ENCODE data around the gene SLC4A7.

DNA sequence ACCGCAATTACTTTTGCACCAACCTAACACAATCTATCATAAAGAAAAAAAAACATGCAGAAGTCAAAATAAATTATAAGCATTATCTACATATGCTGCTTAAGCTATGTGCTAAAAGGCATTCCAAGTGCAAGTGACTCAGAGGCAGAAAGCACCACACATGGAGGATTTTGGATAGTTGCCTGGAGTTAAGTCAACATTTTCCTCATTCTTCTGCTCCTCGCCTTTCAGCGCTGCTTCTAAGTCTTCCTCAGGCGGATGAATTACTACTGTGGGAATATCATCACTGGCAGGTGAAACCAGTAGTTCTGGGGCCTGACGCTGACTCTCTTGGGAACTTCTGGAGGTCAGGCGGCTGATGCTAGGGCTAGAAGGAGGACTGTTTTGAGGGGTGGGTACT, 53.1 kb downstream of the SLC4A7 start:
- TF ChIP-seq ZNF561 (tag by site-specific recombination; IDR thresholded peaks at IDR 0.05; ENCODE audit: borderline replicate concordance): no peak
- no peak for TF ChIP-seq ZNF23 (tag by site-specific recombination; IDR thresholded peaks at IDR 0.05; ENCODE audit: borderline replicate concordance)
- no peak for TF ChIP-seq ZNF416 (tag by site-specific recombination; IDR thresholded peaks at IDR 0.05)
- TF ChIP-seq, protein P1, sequence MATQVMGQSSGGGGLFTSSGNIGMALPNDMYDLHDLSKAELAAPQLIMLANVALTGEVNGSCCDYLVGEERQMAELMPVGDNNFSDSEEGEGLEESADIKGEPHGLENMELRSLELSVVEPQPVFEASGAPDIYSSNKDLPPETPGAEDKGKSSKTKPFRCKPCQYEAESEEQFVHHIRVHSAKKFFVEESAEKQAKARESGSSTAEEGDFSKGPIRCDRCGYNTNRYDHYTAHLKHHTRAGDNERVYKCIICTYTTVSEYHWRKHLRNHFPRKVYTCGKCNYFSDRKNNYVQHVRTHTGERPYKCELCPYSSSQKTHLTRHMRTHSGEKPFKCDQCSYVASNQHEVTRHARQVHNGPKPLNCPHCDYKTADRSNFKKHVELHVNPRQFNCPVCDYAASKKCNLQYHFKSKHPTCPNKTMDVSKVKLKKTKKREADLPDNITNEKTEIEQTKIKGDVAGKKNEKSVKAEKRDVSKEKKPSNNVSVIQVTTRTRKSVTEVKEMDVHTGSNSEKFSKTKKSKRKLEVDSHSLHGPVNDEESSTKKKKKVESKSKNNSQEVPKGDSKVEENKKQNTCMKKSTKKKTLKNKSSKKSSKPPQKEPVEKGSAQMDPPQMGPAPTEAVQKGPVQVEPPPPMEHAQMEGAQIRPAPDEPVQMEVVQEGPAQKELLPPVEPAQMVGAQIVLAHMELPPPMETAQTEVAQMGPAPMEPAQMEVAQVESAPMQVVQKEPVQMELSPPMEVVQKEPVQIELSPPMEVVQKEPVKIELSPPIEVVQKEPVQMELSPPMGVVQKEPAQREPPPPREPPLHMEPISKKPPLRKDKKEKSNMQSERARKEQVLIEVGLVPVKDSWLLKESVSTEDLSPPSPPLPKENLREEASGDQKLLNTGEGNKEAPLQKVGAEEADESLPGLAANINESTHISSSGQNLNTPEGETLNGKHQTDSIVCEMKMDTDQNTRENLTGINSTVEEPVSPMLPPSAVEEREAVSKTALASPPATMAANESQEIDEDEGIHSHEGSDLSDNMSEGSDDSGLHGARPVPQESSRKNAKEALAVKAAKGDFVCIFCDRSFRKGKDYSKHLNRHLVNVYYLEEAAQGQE (tag by site-specific recombination; IDR thresholded peaks at IDR 0.05): no peak
- no peak for TF ChIP-seq KLF8 (tag by site-specific recombination; IDR thresholded peaks at IDR 0.05)
- TF ChIP-seq ZBTB20 (tag by site-specific recombination; IDR thresholded peaks at IDR 0.05): no peak
- TF ChIP-seq ZNF501 (tag by site-specific recombination; IDR thresholded peaks at IDR 0.05): no peak
- TF ChIP-seq, protein P2, sequence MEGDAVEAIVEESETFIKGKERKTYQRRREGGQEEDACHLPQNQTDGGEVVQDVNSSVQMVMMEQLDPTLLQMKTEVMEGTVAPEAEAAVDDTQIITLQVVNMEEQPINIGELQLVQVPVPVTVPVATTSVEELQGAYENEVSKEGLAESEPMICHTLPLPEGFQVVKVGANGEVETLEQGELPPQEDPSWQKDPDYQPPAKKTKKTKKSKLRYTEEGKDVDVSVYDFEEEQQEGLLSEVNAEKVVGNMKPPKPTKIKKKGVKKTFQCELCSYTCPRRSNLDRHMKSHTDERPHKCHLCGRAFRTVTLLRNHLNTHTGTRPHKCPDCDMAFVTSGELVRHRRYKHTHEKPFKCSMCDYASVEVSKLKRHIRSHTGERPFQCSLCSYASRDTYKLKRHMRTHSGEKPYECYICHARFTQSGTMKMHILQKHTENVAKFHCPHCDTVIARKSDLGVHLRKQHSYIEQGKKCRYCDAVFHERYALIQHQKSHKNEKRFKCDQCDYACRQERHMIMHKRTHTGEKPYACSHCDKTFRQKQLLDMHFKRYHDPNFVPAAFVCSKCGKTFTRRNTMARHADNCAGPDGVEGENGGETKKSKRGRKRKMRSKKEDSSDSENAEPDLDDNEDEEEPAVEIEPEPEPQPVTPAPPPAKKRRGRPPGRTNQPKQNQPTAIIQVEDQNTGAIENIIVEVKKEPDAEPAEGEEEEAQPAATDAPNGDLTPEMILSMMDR (tag by site-specific recombination; IDR thresholded peaks at IDR 0.05): no peak
- no peak for TF ChIP-seq ZNF10 (tag by site-specific recombination; IDR thresholded peaks at IDR 0.05)
- TF ChIP-seq, protein P3, sequence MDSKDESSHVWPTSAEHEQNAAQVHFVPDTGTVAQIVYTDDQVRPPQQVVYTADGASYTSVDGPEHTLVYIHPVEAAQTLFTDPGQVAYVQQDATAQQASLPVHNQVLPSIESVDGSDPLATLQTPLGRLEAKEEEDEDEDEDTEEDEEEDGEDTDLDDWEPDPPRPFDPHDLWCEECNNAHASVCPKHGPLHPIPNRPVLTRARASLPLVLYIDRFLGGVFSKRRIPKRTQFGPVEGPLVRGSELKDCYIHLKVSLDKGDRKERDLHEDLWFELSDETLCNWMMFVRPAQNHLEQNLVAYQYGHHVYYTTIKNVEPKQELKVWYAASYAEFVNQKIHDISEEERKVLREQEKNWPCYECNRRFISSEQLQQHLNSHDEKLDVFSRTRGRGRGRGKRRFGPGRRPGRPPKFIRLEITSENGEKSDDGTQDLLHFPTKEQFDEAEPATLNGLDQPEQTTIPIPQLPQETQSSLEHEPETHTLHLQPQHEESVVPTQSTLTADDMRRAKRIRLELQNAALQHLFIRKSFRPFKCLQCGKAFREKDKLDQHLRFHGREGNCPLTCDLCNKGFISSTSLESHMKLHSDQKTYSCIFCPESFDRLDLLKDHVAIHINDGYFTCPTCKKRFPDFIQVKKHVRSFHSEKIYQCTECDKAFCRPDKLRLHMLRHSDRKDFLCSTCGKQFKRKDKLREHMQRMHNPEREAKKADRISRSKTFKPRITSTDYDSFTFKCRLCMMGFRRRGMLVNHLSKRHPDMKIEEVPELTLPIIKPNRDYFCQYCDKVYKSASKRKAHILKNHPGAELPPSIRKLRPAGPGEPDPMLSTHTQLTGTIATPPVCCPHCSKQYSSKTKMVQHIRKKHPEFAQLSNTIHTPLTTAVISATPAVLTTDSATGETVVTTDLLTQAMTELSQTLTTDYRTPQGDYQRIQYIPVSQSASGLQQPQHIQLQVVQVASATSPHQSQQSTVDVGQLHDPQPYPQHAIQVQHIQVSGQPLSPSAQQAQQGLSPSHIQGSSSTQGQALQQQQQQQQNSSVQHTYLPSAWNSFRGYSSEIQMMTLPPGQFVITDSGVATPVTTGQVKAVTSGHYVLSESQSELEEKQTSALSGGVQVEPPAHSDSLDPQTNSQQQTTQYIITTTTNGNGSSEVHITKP (tag by site-specific recombination; IDR thresholded peaks at IDR 0.05): no peak
- no peak for TF ChIP-seq ZNF169 (tag by site-specific recombination; IDR thresholded peaks at IDR 0.05)
- TF ChIP-seq ZNF670 (tag by site-specific recombination; IDR thresholded peaks at IDR 0.05; ENCODE audit: low read depth): no peak
